ENCODE measurements around the gene WDR13. TPM values are rescaled to one million over a fixed set of nuclear protein-coding genes. Genes with fewer than 3 reads are reported as not detected.
"Not testable (repeated sequence)": the region's sequence is repeated elsewhere in the genome, so short reads cannot be mapped to it uniquely, and the experiment has no call there.

WDR13 gene
- 100 to 1,000 TPM; 143 to 172 (median 170) TPM for polyA plus RNA-seq

- WGBS, 3 donors = 0 to 38% (median 0%) methylated on average over 33 to 62 of the region's 62 CpGs
- peak within 1 kb of the TSS; percentile 96 for H3K27ac ChIP-seq (ENCODE audit: low read depth, low read length)
These were observed at the start of gene WDR13 for GRCh38 chrX:48597353-48598264. Gene WDR13 (plus strand): TSS chrX:48597492. CDS start chrX:48597997, 505 bp downstream.

- no peak overlapping the region for H3K27ac ChIP-seq (ENCODE audit: low read depth, low read length)
- WGBS, 3 donors = 72 to 96% (median 90%) methylated on average over 3 of the region's 3 CpGs
These were observed 48.4 kb upstream of the WDR13 start for GRCh38 chrX:48548871-48549270.

- not testable (repeated sequence) for H3K27ac ChIP-seq (ENCODE audit: low read depth, low read length)
- 66 to 86% (median 71%) methylated on average over 7 to 9 of the region's 9 CpGs for WGBS, 3 donors
These were observed 41.5 kb upstream of the WDR13 start for GRCh38 chrX:48555731-48556325.

- no peak overlapping the region for H3K27ac ChIP-seq (ENCODE audit: low read depth, low read length)
- 70 to 81% (median 76%) methylated on average over 4 of the region's 4 CpGs for WGBS, 3 donors
These were observed 39.0 kb upstream of the WDR13 start for GRCh38 chrX:48558271-48558670.

- WGBS, 3 donors = 93 to 97% (median 94%) methylated on average over 14 to 24 of the region's 24 CpGs
- H3K27ac ChIP-seq (ENCODE audit: low read depth, low read length) = no peak overlapping the region
These were observed 37.7 kb upstream of the WDR13 start for GRCh38 chrX:48559636-48560035.

GRCh38 chrX:48560056-48560455 is 37.2 kb upstream of the WDR13 start:
- 91 to 96% (median 92%) methylated on average over 9 to 14 of the region's 14 CpGs for WGBS, 3 donors
- H3K27ac ChIP-seq (ENCODE audit: low read depth, low read length) = no peak overlapping the region

- WGBS, 3 donors = 93 to 99% (median 98%) methylated on average over 12 of the region's 12 CpGs
- no peak overlapping the region for H3K27ac ChIP-seq (ENCODE audit: low read depth, low read length)
These were observed 36.6 kb upstream of the WDR13 start for GRCh38 chrX:48560681-48561080.

- no peak overlapping the region for H3K27ac ChIP-seq (ENCODE audit: low read depth, low read length)
- WGBS, 3 donors = 47 to 87% (median 52%) methylated on average over 1 of the region's 1 CpG
These were observed 27.3 kb upstream of the WDR13 start for GRCh38 chrX:48569958-48570357.

- H3K27ac ChIP-seq (ENCODE audit: low read depth, low read length) = peak overlapping the region; percentile 79
- 29 to 42% (median 31%) methylated on average over 19 of the region's 19 CpGs for WGBS, 3 donors
These were observed 23.5 kb upstream of the WDR13 start for GRCh38 chrX:48573690-48574269.

- 0 to 37% (median 0%) methylated on average over 53 to 71 of the region's 71 CpGs for WGBS, 3 donors
- peak within 1 kb of the TSS; percentile 79 for H3K27ac ChIP-seq (ENCODE audit: low read depth, low read length)
These were observed 22.7 kb upstream of the WDR13 start, which contains the start of gene RBM3 for GRCh38 chrX:48574270-48575266. Gene RBM3 (plus strand): TSS chrX:48574484. CDS start chrX:48575181, 697 bp downstream.

GRCh38 chrX:48575642-48576041 is 21.6 kb upstream of the WDR13 start:
- 67 to 78% (median 77%) methylated on average over 13 of the region's 13 CpGs for WGBS, 3 donors
- no peak overlapping the region for H3K27ac ChIP-seq (ENCODE audit: low read depth, low read length)

- H3K27ac ChIP-seq (ENCODE audit: low read depth, low read length) = no peak overlapping the region
- WGBS, 3 donors = 61 to 68% (median 62%) methylated on average over 6 of the region's 6 CpGs
These were observed 21.2 kb upstream of the WDR13 start for GRCh38 chrX:48576108-48576507.

GRCh38 chrX:48578661-48579128 is 18.6 kb upstream of the WDR13 start:
- H3K27ac ChIP-seq (ENCODE audit: low read depth, low read length) = no peak overlapping the region
- WGBS, 3 donors = 56 to 78% (median 67%) methylated on average over 2 of the region's 2 CpGs

GRCh38 chrX:48579259-48579658 is 18.0 kb upstream of the WDR13 start:
- WGBS, 3 donors = 63 to 91% (median 83%) methylated on average over 3 of the region's 3 CpGs
- no peak overlapping the region for H3K27ac ChIP-seq (ENCODE audit: low read depth, low read length)

- no peak overlapping the region for H3K27ac ChIP-seq (ENCODE audit: low read depth, low read length)
- WGBS, 3 donors = 79 to 100% (median 100%) methylated on average over 1 of the region's 1 CpG
These were observed 16.6 kb upstream of the WDR13 start for GRCh38 chrX:48580662-48581061.

GRCh38 chrX:48584698-48585097 is 12.6 kb upstream of the WDR13 start:
- WGBS, 3 donors = 45 to 64% (median 46%) methylated on average over 2 of the region's 2 CpGs

GRCh38 chrX:48589482-48590162 is 7.7 kb upstream of the WDR13 start:
- no peak overlapping the region for H3K27ac ChIP-seq (ENCODE audit: low read depth, low read length)
- WGBS, 3 donors = 42 to 63% (median 61%) methylated on average over 13 of the region's 13 CpGs

More at GRCh38 chrX:48584698-48585097, 12.6 kb upstream of the WDR13 start:
- H3K27ac ChIP-seq (ENCODE audit: low read depth, low read length) = no peak overlapping the region

Data from adipose tissue (tissue), 3 donors.